Keratinocyte (primary cell): ENCODE results near the gene SGO2.

ENCODE experiments used
- CTCF ChIP-seq, 3 experiments: IDR thresholded peaks in 1 of 3; conservative IDR thresholded peaks in 1 of 3; optimal IDR thresholded peaks in 1 of 3; 2 replicates in 2 of 3; 3 replicates in 1 of 3; pipeline versions ENCODE3 to v1.5.1; 2011; ENCODE audit warnings: low read length in 3 of 3, mild to moderate bottlenecking in 3 of 3, moderate library complexity in 2 of 3, control low read depth in 1 of 3, inconsistent platforms in 1 of 3; ENCODE audit not compliant: insufficient read depth in 2 of 3; ENCODE audit errors: extremely low read depth in 1 of 3
- EZH2 ChIP-seq: IDR thresholded peaks from one replicate; pipeline ENCODE4 v1.6.1; 2012; ENCODE audit warnings: inconsistent platforms, mild to moderate bottlenecking, low read length, moderate library complexity

- TF ChIP-seq CTCF (optimal IDR thresholded peaks at IDR 0.05 in 1 of 3, IDR thresholded peaks at IDR 0.05 in 1 of 3, conservative IDR thresholded peaks at IDR 0.05 in 1 of 3; ENCODE audit: extremely low read depth in 1 of 3, insufficient read depth in 2 of 3, low read length in 3 of 3) (no peak), EZH2 (no peak)
Measured at GRCh38 chr2:200490001-200490400, 36.0 kb upstream of the SGO2 start.
